HUDEP-2 (cell line): ENCODE measurements around the gene AOPEP.
"Not testable (repeated sequence)": the region's sequence is repeated elsewhere in the genome, so short reads cannot be mapped to it uniquely, and the experiment has no call there.

Experiments
- DNase-seq, 76 experiments: peaks; one replicate each; lab custom pipeline; 2025; ENCODE audit not compliant: unreplicated experiment in 76 of 76; lab: John Stamatoyannopoulos, UW

The AOPEP gene

DNA sequence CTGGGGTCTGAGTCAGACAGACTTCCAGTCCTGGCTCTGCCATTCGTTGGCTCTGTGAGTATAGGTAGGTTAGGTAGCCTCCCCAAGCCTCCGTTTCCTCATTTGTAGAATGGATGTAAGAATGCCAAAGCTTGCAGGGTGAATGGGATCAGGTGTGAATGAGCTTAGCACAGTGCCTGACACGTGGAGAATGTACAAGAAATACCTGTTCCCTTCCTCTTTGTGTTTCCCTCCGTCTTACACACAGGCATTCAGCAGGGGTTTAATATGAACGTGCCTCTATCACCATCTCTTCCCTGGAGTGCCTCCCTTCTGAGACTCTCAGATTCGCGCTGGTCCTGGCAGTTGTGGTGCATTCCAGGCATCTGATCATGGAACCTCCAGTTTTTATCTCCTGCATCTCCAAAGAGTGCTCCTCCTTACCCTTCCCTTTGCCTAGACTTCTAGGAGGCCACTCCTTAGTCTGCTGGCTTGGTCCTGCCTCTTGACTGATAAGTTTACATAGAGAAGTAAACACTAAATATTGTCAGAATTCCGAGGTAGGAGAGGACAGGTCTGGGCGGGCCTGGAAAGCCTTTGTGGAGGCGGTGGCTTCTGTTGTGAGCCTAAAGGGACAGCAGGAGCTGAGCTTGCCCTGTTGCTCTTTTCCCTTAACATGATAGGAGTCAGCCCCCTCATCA lies 199.4 kb downstream of the AOPEP start:
- DNase-seq: no peak

GRCh38 chr9:94926431-94926800 lies 199.9 kb downstream of the AOPEP start:
- no peak for DNase-seq

DNA sequence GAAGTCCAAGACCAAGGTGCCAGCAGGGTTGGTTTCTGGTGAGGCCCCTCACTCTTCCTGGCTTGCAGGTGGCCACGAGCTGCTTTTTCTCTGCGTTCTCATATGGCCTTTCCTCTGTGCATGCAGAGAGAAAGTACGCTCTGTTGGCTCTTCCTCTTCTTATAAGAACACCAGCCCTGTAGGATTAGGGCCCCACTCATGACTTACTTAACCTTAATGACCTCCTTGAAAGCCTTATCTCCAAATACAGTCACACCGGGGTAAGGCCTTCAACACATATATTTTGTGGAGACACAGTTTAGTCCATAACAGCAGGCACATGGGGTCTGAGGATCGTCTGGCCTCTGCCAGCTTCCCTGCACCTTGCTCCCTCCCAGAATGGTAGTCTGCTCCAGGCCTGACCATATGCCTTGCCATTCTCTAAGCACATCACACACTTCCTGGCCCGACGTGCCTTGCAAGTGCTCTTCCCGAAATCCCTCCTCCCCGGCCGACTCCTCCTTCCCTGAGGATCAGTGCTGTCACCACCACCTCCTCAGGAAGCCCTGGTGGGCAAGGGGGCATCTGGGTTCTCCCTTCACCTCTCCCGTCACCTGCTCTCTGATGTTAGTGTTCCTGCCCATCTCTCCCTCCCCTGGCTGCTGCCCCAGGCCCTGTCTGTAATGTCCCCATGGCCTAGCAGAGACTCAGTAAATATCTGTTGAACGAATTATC lies 200.7 kb downstream of the AOPEP start:
- no peak for DNase-seq

- no peak for DNase-seq
Observed at GRCh38 chr9:94927762-94928670, 201.5 kb downstream of the AOPEP start.

- no peak for DNase-seq
Observed at GRCh38 chr9:94928691-94929368, 202.3 kb downstream of the AOPEP start.

DNA sequence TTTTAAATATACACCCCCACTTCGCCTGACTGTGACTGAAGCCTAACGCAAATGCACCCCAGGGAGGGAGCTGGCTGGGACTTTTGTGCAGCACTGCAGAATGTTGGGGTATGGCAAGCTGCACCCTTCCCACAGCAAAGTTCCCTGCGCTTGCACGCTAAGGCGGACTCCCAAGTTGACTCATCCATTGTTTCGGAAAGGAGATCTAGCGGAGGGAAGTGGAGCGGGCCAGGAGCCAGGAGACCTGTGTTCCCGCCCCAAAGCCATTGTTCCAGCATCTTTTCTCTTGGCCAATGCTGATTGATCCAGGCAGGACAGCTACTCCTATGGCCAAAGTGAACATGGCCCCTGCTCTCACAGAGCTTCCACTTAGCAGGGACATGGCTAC lies 202.9 kb downstream of the AOPEP start:
- no peak for DNase-seq

DNA sequence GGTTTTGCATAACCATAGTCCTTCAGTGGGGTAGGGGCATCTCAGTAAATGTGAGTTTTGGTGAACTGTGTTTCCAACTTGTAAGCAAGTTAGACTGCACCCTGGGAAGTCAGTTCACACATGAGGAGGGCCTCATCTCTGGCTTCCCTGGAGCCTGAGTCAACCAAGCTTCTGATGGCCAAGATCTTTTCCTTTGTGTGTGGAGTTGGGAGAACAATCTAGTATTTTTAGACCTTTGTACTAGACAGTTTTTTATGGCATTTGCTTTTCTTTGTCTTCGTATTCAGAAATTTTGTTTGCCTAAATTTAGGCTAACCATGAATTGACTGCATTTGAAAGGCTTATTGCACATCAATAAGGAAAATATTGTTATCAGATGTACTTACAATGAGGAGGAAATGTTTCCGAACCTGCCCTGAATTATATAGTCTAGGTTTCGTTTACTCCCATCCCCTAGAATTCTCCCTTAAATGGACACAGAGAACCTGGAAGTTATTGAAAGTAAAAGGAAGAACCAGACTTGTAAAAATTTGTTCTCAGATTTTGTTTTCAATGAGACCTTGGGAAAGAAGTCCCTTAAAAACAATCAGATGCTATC lies 204.6 kb downstream of the AOPEP start:
- DNase-seq: no peak

DNA sequence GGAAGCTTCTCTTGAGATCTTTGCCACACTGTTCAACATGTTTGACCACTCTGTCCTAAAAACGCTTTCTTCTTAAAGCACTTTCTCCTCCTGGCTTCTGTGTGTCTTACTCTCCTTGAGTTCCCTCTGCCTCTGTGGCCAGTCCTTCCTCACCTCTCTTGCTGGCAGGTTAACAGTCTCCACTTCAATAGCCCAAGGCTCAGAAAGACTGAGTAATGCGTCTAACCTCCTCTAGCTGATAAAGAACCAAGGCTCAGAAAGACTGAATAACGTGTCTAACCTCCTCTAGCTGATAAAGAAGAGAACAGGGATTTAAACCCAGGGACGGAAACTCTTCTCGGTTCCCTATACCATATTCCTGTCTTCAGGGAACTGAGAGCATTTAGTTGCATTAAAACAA lies 205.2 kb downstream of the AOPEP start:
- no peak for DNase-seq

- no peak for DNase-seq
Observed at GRCh38 chr9:94932652-94933510, 206.4 kb downstream of the AOPEP start.

DNA sequence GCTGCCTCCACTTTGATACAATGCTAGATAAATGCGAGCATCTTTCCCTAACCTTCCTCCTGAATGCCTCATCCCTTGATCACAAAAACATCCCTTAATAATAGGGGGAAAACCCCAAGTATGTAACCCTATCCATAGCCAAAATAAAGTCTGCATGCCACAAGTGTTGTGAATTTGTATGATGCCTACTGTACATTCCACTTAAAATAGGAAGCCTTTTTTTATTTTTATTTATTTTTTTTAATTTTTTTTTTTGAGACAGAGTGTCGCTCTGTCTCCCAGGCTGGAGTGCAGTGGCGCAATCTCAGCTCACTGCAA lies 207.0 kb downstream of the AOPEP start:
- DNase-seq: no peak

DNA sequence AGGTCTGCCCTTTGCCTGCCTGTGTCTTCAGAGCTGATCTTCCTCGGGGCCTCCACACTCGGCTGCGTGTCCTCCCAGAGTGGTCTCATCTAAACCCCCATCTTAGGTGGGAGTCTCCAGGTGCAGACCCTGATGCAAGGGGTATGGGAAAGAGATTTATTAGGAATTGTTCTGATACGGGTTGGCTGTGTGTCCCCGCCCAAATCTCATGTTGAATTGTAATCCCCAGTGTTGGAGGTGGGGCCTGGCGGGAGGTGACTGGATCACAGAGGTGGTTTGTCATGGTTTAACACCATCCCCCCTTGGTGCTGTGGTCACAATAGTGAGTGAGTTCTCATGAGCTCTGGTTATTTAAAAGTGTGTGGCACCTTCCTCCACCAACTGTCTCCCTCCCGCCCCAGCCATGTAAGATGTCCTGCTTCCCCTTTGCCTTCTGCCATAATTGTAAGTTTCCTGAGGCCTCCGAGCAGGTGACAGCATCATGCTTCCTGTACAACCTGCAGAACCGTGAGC lies 208.4 kb downstream of the AOPEP start:
- DNase-seq: no peak

- no peak for DNase-seq
Observed at GRCh38 chr9:94935396-94935795, 208.9 kb downstream of the AOPEP start.

DNA sequence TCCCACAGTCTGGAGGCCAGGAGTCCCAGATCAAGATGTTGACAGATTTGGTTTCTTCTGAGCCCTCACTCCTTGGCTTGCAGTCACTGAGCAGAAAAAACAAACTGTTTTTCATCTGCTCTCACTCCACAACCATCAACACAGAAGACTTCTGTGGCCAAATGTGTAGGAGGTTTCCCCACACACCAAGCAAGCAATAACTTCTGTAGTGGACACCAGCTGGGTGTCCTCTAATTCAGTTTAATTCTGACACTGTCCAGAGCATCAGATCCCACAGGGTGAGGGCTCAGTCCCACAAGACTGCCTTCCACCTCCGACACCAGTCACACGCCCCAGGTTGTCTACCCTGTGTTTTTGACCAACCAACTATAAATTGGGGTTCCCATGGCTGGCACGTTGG lies 209.9 kb downstream of the AOPEP start:
- DNase-seq: no peak

DNA sequence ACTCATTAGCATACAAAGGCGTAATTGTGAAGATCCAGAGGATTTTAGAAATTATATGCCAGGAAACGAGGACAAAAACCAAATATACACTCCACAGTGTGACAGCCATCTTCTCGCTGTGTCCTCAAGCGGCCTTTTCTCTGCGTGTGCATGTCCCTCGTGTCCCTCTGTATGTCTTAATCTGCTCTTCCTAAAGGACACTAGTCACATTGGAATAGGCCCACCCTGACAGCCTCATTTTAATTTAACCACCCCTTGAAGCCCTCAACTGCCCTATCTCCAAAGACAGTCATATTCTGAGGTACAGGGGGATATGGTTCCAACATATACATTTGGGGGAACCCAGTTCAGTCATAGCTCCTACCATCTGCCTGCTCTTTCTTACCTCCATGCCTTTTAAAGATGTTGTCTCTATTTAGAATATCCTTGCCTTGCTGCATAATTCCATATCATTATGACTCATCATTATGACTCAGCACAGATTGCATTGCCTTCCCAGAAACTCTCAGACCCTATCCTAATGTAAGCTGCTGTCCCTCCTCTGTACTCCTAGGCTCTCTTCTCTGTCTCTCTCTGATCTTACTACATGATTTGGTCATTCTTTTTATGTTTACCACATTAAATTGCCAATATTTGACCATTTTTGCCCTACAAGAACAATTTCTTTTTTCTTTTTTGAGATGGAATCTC lies 210.9 kb downstream of the AOPEP start:
- DNase-seq: no peak

- DNase-seq: no peak
Observed at GRCh38 chr9:94938384-94938783, 211.9 kb downstream of the AOPEP start.

DNA sequence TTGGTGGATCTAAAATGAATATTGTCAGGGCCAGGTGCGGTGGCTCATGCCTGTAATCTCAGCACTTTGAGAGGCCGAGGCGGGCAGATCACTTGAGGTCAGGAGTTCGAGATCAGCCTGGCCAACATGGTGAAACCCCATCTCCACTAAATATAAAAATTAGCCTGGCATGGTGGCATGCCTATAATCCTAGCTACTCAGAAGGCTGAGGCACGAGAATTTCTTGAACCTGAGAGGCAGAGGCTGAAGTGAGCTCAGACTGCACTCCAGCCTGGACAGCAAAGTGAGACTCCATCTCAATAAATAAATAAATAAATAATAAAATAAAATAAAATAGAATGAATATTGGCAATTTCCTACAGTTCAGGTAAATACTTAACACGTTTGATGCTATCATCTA lies 213.8 kb downstream of the AOPEP start:
- not testable (repeated sequence) for DNase-seq

DNA sequence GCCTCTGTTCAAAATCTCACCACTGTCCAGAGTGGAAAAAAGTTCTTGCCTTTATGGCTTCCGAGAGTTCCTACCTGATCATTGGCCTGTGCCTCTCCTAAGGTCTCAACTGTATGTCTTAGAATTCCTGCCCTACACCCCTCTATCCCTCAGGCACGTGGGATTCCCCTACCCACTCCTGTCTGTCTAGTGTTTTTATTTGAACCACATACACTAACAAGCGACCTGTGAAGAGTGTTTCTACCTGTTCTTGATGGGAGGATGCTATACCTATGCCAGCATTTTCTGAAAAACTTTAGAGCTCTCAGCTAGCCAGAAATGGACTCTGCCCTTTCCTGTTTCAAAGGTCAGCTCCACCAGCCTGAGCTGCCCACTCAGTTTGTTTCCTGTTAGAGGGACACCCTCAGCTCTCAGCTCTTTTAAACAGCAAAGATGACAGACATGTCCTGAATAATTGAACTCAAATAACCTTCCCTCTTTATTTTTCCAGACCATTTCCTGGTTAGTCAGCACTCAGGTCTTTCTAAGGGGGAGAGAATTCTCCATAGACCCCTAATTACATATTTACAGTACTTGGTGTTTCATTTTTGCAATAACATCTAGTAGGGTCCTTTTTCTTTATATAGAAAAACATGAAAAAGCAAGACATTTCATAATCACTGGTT lies 214.8 kb downstream of the AOPEP start:
- no peak for DNase-seq

DNA sequence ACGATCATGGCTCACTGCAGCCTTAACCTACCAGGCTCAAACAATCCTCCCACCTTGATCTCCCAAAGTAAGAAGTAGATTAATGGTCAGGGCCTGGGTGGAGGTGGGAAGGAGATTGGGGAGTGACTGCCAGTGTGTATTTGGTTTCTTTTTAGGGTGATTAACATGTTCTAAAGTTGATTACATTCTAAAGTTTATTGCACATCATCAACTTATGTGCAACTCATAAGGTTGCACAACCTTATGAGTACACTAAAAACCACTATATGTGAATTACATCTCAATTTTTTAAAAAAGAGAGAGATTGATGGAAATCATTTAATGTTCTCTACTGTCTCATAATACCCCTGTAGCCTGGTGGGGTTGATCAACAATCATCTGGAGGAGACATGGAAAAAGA lies 218.1 kb downstream of the AOPEP start:
- no peak for DNase-seq
